ENCODE data around the gene CFL1.
"Not testable (repeated sequence)": the region's sequence is repeated elsewhere in the genome, so short reads cannot be mapped to it uniquely, and the experiment has no call there.

CFL1 gene

DNA sequence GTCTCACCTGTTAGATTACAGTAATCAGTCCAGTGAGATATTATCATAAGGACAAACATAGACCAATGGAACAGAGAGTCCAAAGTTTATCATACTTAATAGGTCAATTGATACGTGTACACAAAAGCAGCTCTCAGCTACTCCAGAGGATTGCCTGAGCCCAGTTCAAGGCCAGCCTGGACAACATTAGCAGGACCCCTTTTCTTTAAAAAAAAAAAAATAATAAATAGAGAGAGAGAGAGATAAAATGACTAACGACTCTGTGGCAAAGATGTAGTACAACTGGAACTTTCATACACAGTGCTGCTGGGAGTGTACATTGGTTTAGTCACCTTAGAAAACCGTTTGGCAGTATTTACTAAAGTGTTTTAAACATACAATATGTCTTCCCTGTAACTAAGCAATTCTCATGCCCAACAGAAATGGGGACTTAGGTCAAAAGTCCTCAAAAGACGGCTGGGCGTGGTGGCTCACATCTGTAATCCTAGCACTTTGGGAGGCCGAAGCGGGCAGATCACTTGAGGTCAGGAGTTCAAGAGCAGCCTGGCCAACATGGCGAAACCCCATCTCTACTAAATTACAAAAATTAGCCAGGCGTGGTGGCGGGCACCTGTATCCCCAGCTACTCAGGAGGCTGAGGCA is 13.6 kb downstream of the CFL1 start:
- no peak for DNase-seq (ENCODE audit: low read depth in 3 of 3, low spot score in 1 of 3)

GRCh38 chr11:65843811-65844210 is 14.2 kb downstream of the CFL1 start:
- DNase-seq (ENCODE audit: low read depth in 3 of 3, low spot score in 1 of 3) = no peak

DNA sequence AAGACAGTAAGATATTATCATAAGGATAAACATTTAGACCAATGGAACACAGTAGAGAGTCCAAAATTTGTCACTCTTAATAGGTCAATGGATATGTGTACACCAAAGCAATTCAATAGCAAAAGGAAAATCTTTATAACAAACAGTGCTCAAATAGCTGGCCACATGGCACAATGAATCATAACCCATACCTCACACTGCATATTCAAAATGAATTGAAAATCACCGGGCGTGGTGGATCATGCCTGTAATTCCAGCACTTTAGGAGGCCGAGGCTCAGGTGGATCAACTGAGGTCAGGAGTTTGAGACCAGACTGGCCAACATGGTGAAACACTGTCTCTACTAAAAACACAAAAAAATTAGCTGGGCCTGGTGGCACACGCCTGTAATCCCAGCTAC is 15.8 kb downstream of the CFL1 start:
- DNase-seq (ENCODE audit: low read depth in 3 of 3, low spot score in 1 of 3) = no peak

DNA sequence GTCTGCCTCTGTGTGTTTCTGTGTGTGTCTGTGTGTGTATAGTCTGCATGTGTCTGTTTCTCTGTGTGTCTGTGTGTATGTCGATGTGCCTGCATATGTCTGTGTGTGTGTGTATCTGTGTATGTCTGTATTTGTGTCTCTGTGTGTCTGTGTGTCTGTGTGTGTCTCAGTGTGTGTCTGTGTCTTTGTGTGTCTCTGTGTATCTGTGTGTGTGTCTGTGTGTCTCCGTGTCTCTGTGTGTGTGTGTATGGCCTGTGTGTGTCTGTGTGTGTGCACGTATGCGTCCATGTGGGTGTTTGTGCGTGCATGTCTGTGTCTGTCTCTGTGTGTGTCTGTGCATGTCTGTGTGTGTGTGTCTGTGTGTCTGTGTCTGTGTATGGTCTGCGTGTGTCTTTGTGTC is 23.8 kb downstream of the CFL1 start:
- DNase-seq (ENCODE audit: low read depth in 3 of 3, low spot score in 1 of 3) = no peak

DNA sequence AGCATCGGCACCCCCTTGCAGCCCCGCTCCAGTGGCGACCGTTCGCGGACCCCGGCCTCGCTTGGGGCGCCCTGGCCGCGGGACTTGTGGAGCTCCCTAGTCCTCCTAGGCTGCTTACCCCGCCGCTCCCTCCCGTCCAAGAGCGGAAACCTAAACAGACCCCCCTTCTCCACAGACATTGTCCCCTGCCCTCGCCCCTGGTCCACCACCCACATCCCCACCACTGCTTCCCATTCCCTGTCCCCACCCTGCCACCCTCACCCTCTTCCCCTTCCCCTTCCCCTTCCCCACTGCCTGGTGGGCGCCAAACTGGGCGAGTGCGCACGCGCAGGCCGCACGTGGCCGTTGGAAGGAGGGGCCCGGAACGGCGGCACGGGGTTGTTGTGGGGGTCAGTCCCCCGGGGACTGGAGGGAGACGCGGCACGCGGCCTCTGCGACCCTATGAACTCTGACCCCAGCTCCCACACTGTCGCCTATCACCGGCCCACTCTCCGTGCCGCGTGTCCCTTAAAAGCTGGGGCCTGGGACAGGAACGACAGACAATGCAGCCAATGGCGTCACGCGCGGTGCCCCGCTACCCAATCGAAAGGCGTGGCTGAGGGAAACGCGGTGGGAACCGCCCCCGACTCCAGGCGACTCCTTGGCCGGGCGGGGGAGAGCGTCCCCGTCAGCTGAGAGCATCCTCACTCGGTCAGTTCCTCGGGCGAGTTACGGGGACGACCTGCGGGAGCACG is 24.5 kb downstream of the CFL1 start, which contains the start of gene SNX32:
Gene SNX32 (plus strand): TSS at position 667 of the 734 bp plus-strand sequence. CDS start 103 bp downstream, outside the sequence.
- peak; percentile 85 to 87 (median 85) for DNase-seq (ENCODE audit: low read depth in 3 of 3, low spot score in 1 of 3)

DNA sequence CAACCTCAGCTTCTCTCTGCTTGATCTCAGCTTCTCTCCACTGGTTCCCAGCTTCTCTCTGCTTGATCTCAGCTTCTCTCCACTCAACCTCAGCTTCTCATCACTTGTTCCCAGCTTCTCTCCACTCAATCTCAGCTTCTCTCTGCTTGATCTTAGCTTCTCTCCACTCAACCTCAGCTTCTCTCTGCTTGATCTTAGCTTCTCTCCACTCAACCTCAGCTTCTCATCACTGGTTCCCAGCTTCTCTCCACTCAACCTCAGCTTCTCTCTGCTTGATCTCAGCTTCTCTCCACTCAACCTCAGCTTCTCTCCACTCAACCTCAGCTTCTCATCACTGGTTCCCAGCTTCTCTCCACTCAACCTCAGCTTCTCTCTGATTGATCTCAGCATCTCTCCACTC is 25.7 kb downstream of the CFL1 start:
- not testable (repeated sequence) for DNase-seq (ENCODE audit: low read depth in 3 of 3, low spot score in 1 of 3)

- DNase-seq (ENCODE audit: low read depth in 3 of 3, low spot score in 1 of 3) = no peak
Measured at GRCh38 chr11:65829459-65829858, 28.5 kb downstream of the CFL1 start.

DNA sequence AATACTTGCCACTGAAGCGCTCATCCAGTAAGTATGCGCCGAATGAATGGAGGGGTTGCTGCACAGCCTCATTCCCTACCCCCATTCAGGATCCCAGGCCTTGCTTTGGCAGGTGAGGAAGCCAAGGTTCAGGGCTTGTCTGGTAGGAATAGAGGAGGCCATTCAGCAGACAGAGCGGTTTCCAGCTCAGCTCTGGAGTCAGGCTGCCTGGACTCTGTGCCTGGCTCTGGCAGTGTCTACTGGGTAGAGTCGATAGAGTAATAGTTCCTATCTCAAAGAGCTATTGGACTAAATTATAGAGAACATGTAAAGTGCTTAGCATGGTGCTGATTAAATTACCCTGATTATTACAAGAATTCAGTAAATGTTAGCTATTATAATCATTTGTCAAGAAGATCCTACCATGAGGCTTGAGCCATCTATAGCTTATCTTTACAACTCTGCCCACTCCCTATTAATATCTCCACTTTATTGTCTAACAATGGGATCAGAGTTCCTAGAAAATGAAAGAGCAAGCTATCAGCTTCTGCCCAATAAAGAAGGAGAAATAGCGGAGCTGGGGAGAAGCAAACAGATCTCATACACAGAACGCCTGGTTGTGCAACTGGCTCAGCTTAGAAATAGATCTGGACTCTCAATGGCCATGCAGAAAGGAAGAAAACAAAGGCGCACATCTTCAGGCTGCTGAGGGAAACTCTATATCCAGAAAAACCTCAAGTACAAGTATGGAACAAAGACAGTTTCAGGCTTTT is 30.8 kb downstream of the CFL1 start:
- no peak for DNase-seq (ENCODE audit: low read depth in 3 of 3, low spot score in 1 of 3)

- no peak for DNase-seq (ENCODE audit: low read depth in 3 of 3, low spot score in 1 of 3)
Measured at GRCh38 chr11:65822776-65823528, 35.0 kb downstream of the CFL1 start.

GRCh38 chr11:65821107-65821506 is 36.9 kb downstream of the CFL1 start:
- no peak for DNase-seq (ENCODE audit: low read depth in 3 of 3, low spot score in 1 of 3)

GRCh38 chr11:65817835-65818680 is 39.9 kb downstream of the CFL1 start:
- DNase-seq (ENCODE audit: low read depth in 3 of 3, low spot score in 1 of 3) = peak; percentile 80 to 94 (median 89)

- no peak for DNase-seq (ENCODE audit: low read depth in 3 of 3, low spot score in 1 of 3)
Measured at GRCh38 chr11:65817312-65817834, 40.6 kb downstream of the CFL1 start.

DNA sequence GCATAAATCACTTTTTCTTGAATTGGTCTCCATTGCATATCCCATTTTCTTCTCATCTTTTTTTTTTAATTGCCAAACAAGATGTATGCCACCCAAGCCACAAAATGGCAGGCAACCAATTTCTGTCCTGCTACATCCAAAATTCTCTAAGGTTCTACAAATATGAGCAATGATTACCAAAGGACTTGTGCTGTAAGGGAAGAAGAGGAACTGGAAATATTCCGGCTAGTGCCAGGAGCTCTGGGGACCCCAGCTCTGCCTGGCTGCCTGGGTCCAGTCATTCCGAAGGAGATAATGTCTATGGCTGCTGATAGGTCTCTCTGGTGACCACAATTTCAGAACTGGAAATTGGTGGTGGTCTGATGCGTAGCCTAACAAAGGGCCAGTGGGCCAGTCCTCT is 41.3 kb downstream of the CFL1 start:
- DNase-seq (ENCODE audit: low read depth in 3 of 3, low spot score in 1 of 3) = no peak

DNA sequence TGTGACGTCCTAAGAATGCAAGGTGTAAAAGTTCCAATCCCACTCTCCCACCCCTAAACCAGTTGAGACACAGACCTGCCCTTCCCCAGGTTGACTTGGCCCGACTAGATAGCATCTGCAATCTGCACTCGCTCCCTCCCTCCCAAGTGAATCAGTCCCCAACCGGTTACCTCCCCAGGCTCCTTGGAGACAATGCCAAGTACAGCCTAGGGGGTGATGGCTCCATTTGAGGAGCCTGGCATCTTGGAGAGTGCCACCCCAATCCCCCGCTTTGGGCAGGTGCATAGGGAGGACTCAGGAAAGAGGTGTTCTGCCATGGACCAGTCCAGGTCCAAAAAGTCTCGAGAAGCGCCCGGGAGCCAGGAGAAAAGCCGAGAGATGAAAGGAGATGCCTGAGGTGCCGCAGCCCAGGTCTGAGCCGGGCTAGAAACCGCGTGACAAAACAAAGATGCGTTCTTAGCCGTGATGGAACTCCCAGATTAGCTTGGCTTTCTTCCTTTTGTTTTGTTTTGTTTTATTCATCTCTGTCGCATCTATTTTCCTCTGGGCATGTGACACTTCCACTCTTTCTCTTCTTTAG is 42.9 kb downstream of the CFL1 start:
- no peak for DNase-seq (ENCODE audit: low read depth in 3 of 3, low spot score in 1 of 3)

DNA sequence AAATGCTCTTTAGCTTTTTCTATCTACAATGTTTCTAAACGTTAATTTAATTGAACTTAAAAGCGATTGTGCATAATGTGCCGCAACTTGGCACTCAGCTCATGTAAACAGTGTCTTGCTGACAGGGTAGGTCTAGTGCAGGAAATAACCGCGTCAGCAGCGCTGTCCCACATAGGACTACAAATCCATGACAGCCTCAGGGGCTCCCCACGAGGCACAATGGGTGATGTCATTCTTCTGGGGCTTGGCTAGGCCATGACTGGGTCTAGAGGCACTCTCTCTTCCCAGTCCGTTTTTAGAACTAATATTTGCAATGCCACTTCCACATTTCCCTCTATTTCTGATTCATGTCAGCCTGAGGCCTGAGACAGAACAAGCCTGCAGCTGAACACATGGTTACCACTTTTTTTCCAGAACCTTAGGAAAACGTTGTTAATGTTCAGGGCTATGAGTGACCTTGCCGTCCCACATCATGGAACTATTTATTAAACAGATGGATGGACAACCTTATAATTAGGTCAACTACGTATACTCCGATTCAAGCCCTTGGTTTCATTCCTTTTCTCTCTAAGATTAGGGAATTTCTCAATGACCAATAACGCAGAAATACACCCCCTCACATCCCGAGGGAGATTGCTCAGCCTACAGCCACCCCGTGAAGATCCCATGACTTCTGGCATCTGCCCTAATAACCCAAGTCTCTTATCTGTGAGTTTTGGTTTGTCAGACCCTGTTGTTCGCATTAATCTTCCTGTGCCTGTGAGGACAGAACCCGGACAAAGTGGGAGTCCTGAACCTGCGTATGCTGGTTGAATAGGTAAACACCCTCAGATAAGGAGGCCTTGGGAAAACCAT is 43.6 kb downstream of the CFL1 start:
- DNase-seq (ENCODE audit: low read depth in 3 of 3, low spot score in 1 of 3) = no peak

- no peak for DNase-seq (ENCODE audit: low read depth in 3 of 3, low spot score in 1 of 3)
Measured at GRCh38 chr11:65811764-65812475, 46.1 kb downstream of the CFL1 start.

GRCh38 chr11:65810046-65810868 is 47.7 kb downstream of the CFL1 start:
- DNase-seq (ENCODE audit: low read depth in 3 of 3, low spot score in 1 of 3) = no peak

Measured in stimulated activated CD4-positive, alpha-beta T cell treated with anti-CD3 and anti-CD28 coated beads, TNF-alpha, amount 100 ng/mL, for 1 hour (primary cell).